Adrenal gland (tissue), 5 donors: ENCODE data around the gene ZNG1B.
"Not testable (repeated sequence)": the region's sequence is repeated elsewhere in the genome, so short reads cannot be mapped to it uniquely, and the experiment has no call there.

Experiments used
- CTCF ChIP-seq, 6 experiments: fragments of 450-650 bp in 4 of 6; fragments of 200-600 bp in 2 of 6; sonication (generic) in 1 of 6; IDR thresholded peaks; 1 replicate in 5 of 6; 2 replicates in 1 of 6; pipeline versions ENCODE4 v1.5.1 to v1.8.0; 2016 to 2021; ENCODE audit warnings: antibody characterized with exemption in 6 of 6, mild to moderate bottlenecking in 2 of 6, moderate library complexity in 1 of 6
- POLR2A ChIP-seq, 2 donors: fragments of 450-650 bp; IDR thresholded peaks; one replicate each; pipeline ENCODE4 v1.6.1; 2017; ENCODE audit warnings: antibody characterized with exemption in 2 of 2, mild to moderate bottlenecking in 2 of 2, moderate library complexity in 1 of 2
- donor health status: DM: no; HTN: no; CAD: no.

GRCh38 chr2:113528904-113529303, 91.4 kb downstream of the ZNG1B start:
- not testable (repeated sequence) for TF ChIP-seq CTCF, POLR2A (IDR thresholded peaks at IDR 0.05)
